Measurements from ENCODE around the gene DLG5. TPM values are rescaled to one million over a fixed set of nuclear protein-coding genes. Genes with fewer than 3 reads are reported as not detected.
A peak's percentile ranks its signal among the peaks of the same experiment; 100 is the strongest.

The DLG5 gene
- total RNA-seq, 1 donor from 2014 or later: 1.1 TPM

DNA sequence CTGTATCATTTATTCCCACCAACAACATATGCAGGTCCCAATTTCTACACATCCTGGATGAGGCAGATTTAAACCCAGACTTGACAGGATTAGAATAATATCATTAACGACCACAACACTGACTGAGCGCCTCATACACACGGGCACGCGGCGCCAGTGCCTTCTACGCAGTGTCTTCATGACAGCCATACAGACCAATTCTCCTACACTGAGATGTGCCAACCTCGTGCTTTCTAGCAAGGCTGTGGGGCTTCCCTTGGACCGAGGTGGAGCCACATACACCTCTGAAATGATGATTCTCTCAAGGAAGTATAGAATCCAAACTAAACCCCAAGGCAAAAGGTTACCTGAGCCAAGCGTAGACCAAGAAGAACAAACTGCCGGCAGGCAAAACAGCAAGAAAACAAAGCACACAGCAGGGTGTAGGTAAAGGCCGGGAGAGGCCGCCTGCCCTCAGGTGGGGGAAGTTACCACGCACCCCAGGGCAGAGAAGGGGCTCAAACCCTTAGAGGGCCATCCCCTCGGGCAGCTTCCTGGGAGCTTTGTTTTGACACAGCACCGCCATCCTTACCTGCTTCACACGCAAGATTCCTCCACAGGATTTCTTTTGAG, 75.8 kb downstream of the DLG5 start:
- intact Hi-C loops (cut with micrococcal nuclease): no loop called here
- Mint-ChIP-seq H3K36me3 (ENCODE audit: low read depth) (no peaks in the 10 kb centered on the region), H3K4me1 (peaks cover 2% of the 10 kb centered on the region), H3K27me3 (no peaks in the 10 kb centered on the region), H3K27ac (no peak overlapping the region), H3K9me3 (no peaks in the 10 kb centered on the region), H3K4me3 (no peak overlapping the region)
- no peak for DNase-seq
- TF ChIP-seq, protein P1, sequence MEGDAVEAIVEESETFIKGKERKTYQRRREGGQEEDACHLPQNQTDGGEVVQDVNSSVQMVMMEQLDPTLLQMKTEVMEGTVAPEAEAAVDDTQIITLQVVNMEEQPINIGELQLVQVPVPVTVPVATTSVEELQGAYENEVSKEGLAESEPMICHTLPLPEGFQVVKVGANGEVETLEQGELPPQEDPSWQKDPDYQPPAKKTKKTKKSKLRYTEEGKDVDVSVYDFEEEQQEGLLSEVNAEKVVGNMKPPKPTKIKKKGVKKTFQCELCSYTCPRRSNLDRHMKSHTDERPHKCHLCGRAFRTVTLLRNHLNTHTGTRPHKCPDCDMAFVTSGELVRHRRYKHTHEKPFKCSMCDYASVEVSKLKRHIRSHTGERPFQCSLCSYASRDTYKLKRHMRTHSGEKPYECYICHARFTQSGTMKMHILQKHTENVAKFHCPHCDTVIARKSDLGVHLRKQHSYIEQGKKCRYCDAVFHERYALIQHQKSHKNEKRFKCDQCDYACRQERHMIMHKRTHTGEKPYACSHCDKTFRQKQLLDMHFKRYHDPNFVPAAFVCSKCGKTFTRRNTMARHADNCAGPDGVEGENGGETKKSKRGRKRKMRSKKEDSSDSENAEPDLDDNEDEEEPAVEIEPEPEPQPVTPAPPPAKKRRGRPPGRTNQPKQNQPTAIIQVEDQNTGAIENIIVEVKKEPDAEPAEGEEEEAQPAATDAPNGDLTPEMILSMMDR (IDR thresholded peaks at IDR 0.05): no peak
- ATAC-seq (ENCODE audit: low read depth): no peak
- CTCF ChIA-PET: interaction anchor here (1.1 kb wide), 1 partner anchor 22 kb away, joined by 3 read pairs; no protein-coding TSS in a partner anchor
- POLR2A ChIA-PET: no interaction called here

DNA sequence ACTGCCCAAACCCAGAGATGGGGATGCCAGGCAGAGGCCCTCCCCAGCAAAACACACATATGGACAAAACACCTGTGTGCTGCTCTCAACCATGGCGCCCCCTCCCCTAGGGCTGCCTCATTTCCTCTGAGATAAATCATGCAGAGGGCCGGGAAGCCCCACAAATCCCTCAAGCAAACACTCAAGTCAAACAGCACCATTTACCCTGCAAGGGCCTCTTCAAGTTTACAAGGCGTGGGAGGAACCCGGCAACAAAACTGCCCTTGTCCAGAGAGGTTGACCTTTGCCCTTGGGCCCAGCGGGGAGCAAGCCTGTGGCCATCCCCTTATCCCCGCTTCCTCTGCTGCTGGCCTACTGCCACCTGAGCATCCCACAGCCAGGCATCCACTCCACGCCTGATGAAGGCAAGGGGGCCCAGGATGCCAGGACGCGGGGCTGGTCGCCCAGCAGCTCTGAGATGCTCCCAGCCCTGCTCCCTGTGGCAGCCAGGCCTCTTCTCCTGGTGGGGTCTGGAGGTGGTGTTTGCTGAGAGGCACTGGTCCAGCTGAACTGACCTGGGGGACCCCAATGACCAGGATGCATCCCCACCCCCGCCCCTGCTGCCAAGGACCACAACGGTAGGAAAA, 77.4 kb downstream of the DLG5 start:
- no peaks in the 10 kb centered on the region for H3K36me3 Mint-ChIP-seq (ENCODE audit: low read depth)
- H3K4me3 Mint-ChIP-seq: no peak overlapping the region
- ATAC-seq (ENCODE audit: low read depth): no peak
- H3K4me1 Mint-ChIP-seq: peaks cover 2% of the 10 kb centered on the region
- no peaks in the 10 kb centered on the region for H3K9me3 Mint-ChIP-seq
- intact Hi-C loops (cut with micrococcal nuclease): no loop called here
- TF ChIP-seq, protein P1 (IDR thresholded peaks at IDR 0.05): no peak
- no peaks in the 10 kb centered on the region for H3K27me3 Mint-ChIP-seq
- POLR2A ChIA-PET: no interaction called here
- no peak overlapping the region for H3K27ac Mint-ChIP-seq
- no peak for DNase-seq
- CTCF ChIA-PET: no interaction called here

DNA sequence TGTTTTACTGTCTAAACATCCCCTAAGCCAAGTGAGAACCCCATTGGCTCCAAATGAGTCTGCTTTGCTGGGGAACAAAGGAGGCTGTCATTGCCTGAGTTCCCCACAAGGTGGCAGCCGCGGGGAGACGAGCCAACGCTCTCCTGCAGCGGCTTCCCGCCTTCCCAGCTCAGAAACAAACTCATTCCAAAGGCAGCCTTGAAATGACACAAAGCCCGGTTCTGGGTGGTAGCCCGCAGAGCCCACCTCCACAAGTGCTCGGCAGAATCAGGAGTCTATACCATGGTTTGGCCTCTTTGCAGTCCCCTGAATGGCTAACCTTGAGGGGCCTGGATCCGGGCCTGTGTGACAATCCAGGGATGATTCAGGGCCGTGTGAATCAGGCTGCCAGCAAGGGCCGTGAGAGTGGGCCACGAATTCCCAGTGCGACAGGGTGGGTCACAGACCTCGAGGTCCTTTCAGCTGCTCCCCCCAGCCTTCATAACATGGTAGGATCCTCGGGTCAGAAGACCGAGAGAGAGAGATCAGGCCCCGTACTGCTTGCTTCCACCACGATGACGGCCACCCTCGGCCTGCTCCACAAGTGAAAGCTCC, 79.7 kb downstream of the DLG5 start:
- CTCF ChIA-PET: interaction anchor here (0.5 to 1.5 kb wide), 12 partner anchors 10 to 1476 kb away, joined by 3 to 8 read pairs (median 4); no protein-coding TSS in a partner anchor
- ATAC-seq (ENCODE audit: low read depth) (peak; percentile 65), DNase-seq (peak; percentile 46)
- no peak overlapping the region for H3K27ac Mint-ChIP-seq
- peaks cover 2% of the 10 kb centered on the region for H3K4me1 Mint-ChIP-seq
- H3K36me3 Mint-ChIP-seq (ENCODE audit: low read depth): no peaks in the 10 kb centered on the region
- TF ChIP-seq, protein P1 (IDR thresholded peaks at IDR 0.05): peak; percentile 85
- no peaks in the 10 kb centered on the region for H3K27me3 Mint-ChIP-seq
- POLR2A ChIA-PET: no interaction called here
- H3K9me3 Mint-ChIP-seq: no peaks in the 10 kb centered on the region
- no peak overlapping the region for H3K4me3 Mint-ChIP-seq
- intact Hi-C loops (cut with micrococcal nuclease): loop anchor here (1.0 kb wide), 3 partner anchors 31 to 182 kb away; partner anchors contain the start of gene POLR3A

DNA sequence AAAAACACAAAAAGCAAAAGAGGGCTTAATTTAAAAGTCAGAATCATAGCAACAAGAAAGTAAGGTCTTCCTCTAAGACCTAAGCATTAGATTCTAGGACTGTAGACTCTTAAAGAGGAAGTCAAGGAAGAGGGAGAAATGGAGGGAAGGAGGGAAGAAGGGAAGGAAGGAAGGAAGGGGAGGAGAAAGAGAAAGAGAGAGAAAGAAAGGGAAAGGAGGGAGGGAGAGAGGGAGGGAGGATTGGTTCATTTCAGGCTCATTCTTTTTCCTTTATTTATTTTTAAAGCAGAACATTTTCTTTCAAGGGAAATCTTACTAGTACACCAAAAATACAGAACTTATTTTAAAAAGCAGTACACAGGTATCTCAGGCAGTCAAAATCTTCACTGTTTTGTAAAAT, 81.1 kb downstream of the DLG5 start:
- ChIA-PET POLR2A (no interaction called here), CTCF (interaction anchor here (0.7 kb wide), 1 partner anchor 1245 kb away, joined by 3 read pairs; no protein-coding TSS in a partner anchor)
- Mint-ChIP-seq H3K27ac (no peak overlapping the region), H3K9me3 (no peaks in the 10 kb centered on the region), H3K4me1 (peaks cover 2% of the 10 kb centered on the region), H3K4me3 (no peak overlapping the region), H3K27me3 (no peaks in the 10 kb centered on the region), H3K36me3 (ENCODE audit: low read depth) (no peaks in the 10 kb centered on the region)
- intact Hi-C loops (cut with micrococcal nuclease): no loop called here
- ATAC-seq (ENCODE audit: low read depth): no peak
- TF ChIP-seq, protein P1 (IDR thresholded peaks at IDR 0.05): no peak
- no peak for DNase-seq

Measured in activated B cell treated with CpG ODN at 0.5 μM for 24 hours (primary cell).